Measurements from ENCODE around the gene TRPV5. TPM values are rescaled to one million over a fixed set of nuclear protein-coding genes. Genes with fewer than 3 reads are reported as not detected.

Gene TRPV5
- total and polyA plus RNA-seq, 2 donors (not counting 3 experiments of a cell fraction or from before 2014, with no cell fraction given): not detected

- no peaks in the 10 kb centered on the region for H3K36me3 ChIP-seq (ENCODE audit: control insufficient read depth in 2 of 2, extremely low read depth in 1 of 2, insufficient read depth in 2 of 2, low read length in 2 of 2)
- BruUV-seq (replicated peaks): no TSS peak
- no peak overlapping the region for H3K9ac ChIP-seq (replicated peaks; ENCODE audit: extremely low read depth, insufficient read depth, low read length)
- no peaks in the 10 kb centered on the region for H3K9me1 ChIP-seq (replicated peaks; ENCODE audit: control insufficient read depth, extremely low read depth, insufficient read depth, low read length)
- DNase-seq (ENCODE audit: low read depth, low spot score) (no peak), FAIRE-seq (no peak)
- CTCF ChIA-PET: no interaction called here
- dilution Hi-C loops (cut with MboI; ENCODE audit: extremely low pct_ligation_motif_present, low sequenced_read_pairs) (no loop called here), intact Hi-C loops (cut with micrococcal nuclease) (no loop called here)
- H3K4me2 ChIP-seq (ENCODE audit: insufficient read depth, low read length): no peak overlapping the region
- no peaks in the 10 kb centered on the region for H3K27me3 ChIP-seq (ENCODE audit: control insufficient read depth in 2 of 2, insufficient read depth in 2 of 2, low read length in 2 of 2)
- no peaks in the 10 kb centered on the region for H3K4me1 ChIP-seq (ENCODE audit: control insufficient read depth, extremely low read depth, insufficient read depth, low read length)
- POLR2A ChIA-PET: no interaction called here
- TF ChIP-seq MYC (IDR thresholded peaks at IDR 0.05; ENCODE audit: low read depth, low read length) (no peak), JUN (IDR thresholded peaks at IDR 0.05; ENCODE audit: borderline replicate concordance, insufficient read depth, insufficient read length, low read depth) (no peak), EZH2 (IDR thresholded peaks at IDR 0.05; ENCODE audit: borderline replicate concordance, low read depth, low read length, severe bottlenecking) (no peak), POLR2A (IDR thresholded peaks at IDR 0.05; ENCODE audit: low read depth, low read length) (no peak), GATA2 (IDR thresholded peaks at IDR 0.05; ENCODE audit: insufficient read depth, insufficient read length, low read depth, low read length) (no peak), MAX (IDR thresholded peaks at IDR 0.05; ENCODE audit: insufficient read depth, insufficient read length) (no peak), CTCF (IDR thresholded peaks at IDR 0.05; ENCODE audit: extremely low read depth in 1 of 2, insufficient read depth in 1 of 2, low read depth in 1 of 2, low read length in 2 of 2) (no peak), FOS (IDR thresholded peaks at IDR 0.05; ENCODE audit: borderline replicate concordance, insufficient read depth, low read length) (no peak), POLR2AphosphoS5 (IDR thresholded peaks at IDR 0.05; ENCODE audit: insufficient read depth, low read depth, low read length) (no peak)
- no peak overlapping the region for H2AFZ ChIP-seq (ENCODE audit: low read depth, low read length)
- H3K9me3 ChIP-seq (replicated peaks; ENCODE audit: control insufficient read depth, insufficient read depth, low read length): no peaks in the 10 kb centered on the region
- H3K79me2 ChIP-seq (ENCODE audit: control insufficient read depth, insufficient read depth, low read length): no peaks in the 10 kb centered on the region
- H3K27ac ChIP-seq (ENCODE audit: insufficient read depth, low read depth, low read length): no peak overlapping the region
- no peaks in the 10 kb centered on the region for H4K20me1 ChIP-seq (replicated peaks; ENCODE audit: control insufficient read depth, extremely low read depth, insufficient read depth, low read length)
- H3K4me3 ChIP-seq (replicated peaks in 1 of 3; ENCODE audit: insufficient read depth in 1 of 3, low read depth in 1 of 3, low read length in 3 of 3): no peak overlapping the region
Measured at GRCh38 chr7:142905759-142906158, 27.8 kb downstream of the TRPV5 start.
